WI38 (cell line): ENCODE measurements around the gene ACTA1.
"Not testable (repeated sequence)": the region's sequence is repeated elsewhere in the genome, so short reads cannot be mapped to it uniquely, and the experiment has no call there.

Experiments used
- H3K4me3 ChIP-seq: 2 replicates; pipeline ENCODE4 v1.5.1; 2011; ENCODE audit warnings: low read depth, mild to moderate bottlenecking, control low read depth, low read length
- CTCF ChIP-seq: IDR thresholded peaks from 2 replicates; pipeline ENCODE4 v1.5.1; 2012; ENCODE audit warnings: low read depth, mild to moderate bottlenecking, control low read depth, low read length

ACTA1 gene

GRCh38 chr1:229420765-229421164 lies 13.1 kb downstream of the ACTA1 start:
- TF ChIP-seq CTCF = no peak
- H3K4me3 ChIP-seq = no peak overlapping the region

- TF ChIP-seq CTCF = no peak
- H3K4me3 ChIP-seq = no peak overlapping the region
Measured at GRCh38 chr1:229420224-229420623, 13.7 kb downstream of the ACTA1 start.

DNA sequence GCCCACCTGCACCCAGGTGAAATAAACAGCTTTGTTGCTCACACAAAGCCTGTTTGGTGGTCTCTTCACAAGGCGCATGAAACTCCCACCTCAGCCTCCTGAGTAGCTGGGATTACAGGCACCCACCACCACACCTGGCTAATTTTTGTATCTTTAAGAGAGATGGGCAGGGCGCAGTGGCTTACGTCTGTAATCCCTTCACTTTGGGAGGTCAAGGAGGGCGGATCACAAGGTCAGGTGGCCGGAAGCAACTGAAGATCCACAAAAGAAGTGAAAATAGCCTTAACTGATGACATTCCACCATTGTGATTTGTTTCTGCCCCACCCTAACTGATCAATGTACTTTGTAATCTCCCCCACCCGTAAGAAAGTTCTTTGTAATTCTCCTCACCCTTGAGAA lies 15.3 kb downstream of the ACTA1 start:
- not testable (repeated sequence) for H3K4me3 ChIP-seq

DNA sequence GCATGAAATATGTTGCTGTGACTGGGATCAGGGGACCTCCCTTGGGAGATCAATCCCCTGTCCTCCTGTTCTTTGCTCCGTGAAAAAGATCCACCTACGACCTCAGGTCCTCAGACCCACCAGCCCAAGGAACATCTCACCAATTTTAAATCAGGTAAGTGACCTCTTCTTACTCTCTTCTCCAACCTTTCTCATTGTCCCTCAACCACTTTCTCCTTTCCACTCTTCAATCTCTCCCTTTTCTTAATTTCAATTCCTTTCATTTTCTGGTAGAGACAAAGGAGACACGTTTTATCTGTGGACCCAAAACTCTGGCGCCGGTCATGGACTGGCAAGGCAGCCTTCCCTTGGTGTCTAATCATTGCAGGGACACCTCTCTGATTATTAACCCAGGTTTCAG lies 21.1 kb downstream of the ACTA1 start:
- not testable (repeated sequence) for H3K4me3 ChIP-seq

GRCh38 chr1:229412056-229412455 lies 21.8 kb downstream of the ACTA1 start:
- TF ChIP-seq CTCF = no peak
- no peak overlapping the region for H3K4me3 ChIP-seq

DNA sequence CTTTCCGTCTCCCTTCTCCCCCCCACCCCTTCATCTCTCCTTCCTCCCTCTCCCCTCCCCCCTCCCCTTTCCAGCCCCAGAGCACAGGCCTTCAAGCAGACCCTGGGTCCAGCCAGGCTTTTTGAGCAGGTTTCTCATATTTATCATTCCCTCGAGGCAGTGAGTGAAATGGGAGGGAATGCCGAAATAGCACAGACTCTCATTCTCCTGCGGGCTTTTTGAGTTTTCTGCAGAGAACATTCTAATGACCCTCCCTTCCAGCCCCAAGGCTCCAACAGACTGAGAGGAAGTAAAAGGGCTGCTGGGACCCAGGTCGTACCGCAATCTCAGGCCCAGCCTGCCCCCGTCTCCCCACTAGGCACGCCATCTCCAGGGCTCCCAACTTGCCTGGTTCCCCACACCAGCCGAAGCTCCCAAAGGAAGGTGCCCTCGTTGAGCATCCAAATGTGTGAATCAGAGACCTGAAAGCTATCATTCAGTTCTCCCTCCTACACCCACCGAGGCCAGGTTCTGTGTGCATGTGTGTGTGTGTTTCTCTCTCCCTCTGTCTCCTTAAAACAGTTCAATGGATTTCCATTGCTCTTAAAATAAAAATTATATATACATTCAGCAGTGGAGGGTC lies 22.3 kb downstream of the ACTA1 start:
- H3K4me3 ChIP-seq = no peak overlapping the region
- no peak for TF ChIP-seq CTCF

GRCh38 chr1:229410692-229411433 lies 23.0 kb downstream of the ACTA1 start:
- no peak overlapping the region for H3K4me3 ChIP-seq
- no peak for TF ChIP-seq CTCF

GRCh38 chr1:229410370-229410691 lies 23.6 kb downstream of the ACTA1 start:
- no peak overlapping the region for H3K4me3 ChIP-seq
- no peak for TF ChIP-seq CTCF
